Dermis lymphatic vessel endothelial cell (primary cell): ENCODE measurements around the gene SPTSSA. TPM values are rescaled to one million over a fixed set of nuclear protein-coding genes. Genes with fewer than 3 reads are reported as not detected.

Experiments used
- total RNA-seq: library from RNA; depleted of rRNA; stranded (reverse); fragments of >200 nt; gene quantifications from 2 replicates; pipeline ENCODE4 v1.2.1, GENCODE V29; 2014

The SPTSSA gene
- 20.5 and 24.9 TPM in 2 replicates for total RNA-seq

GRCh38 chr14:34462132-34462893, at the start of gene SPTSSA:
Gene SPTSSA, minus strand, starts transcription at chr14:34462240. Its CDS starts 33 bp downstream, at chr14:34462207.

Other genes starting within 250 kb of the SPTSSA start
- 52.9 and 58.3 TPM in 2 replicates for gene EAPP, start 77.5 kb upstream of the SPTSSA start, total RNA-seq
- 93.8 and 133 TPM in 2 replicates for gene SNX6, start 167.9 kb upstream of the SPTSSA start, total RNA-seq